Occipital lobe (tissue), 3 donors: ENCODE measurements around the gene TBC1D13. TPM values are rescaled to one million over a fixed set of nuclear protein-coding genes. Genes with fewer than 3 reads are reported as not detected.
"Not testable (repeated sequence)": the region's sequence is repeated elsewhere in the genome, so short reads cannot be mapped to it uniquely, and the experiment has no call there.

Experiments
- DNase-seq: peaks from one replicate; lab custom pipeline; 2025; lab: John Stamatoyannopoulos, UW
- small RNA-seq: library from RNA; depleted of rRNA; stranded (forward); fragments of <200 nt; gene quantifications from one replicate; pipeline ENCODE3, GENCODE V24; 2014
- total RNA-seq: library from RNA; depleted of rRNA; stranded (reverse); fragments of >200 nt; gene quantifications from one replicate; pipeline ENCODE4 v1.2.3, GENCODE V29; 2014

Gene TBC1D13
- total RNA-seq, 1 donor from 2014 or later = 7.5 TPM

DNA sequence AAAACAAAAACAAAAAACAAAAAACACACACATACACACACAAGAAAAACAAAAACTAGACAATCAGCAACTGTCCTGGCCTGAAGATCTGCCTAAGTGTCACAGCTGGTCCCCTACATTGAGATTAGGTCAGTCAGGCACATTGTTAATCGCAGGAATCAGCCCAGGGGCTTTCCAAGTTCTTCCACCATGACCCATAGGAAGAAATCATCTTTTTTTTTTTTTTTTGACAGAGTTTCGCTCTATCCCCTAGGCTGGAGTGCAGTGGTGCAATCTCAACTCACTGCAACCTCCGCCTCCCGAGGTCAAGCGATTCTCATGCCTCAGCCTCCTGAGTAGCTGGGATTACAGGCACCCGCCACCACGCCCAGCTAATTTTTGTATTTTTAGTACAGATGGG, 56.1 kb downstream of the TBC1D13 start:
- DNase-seq = not testable (repeated sequence)

DNA sequence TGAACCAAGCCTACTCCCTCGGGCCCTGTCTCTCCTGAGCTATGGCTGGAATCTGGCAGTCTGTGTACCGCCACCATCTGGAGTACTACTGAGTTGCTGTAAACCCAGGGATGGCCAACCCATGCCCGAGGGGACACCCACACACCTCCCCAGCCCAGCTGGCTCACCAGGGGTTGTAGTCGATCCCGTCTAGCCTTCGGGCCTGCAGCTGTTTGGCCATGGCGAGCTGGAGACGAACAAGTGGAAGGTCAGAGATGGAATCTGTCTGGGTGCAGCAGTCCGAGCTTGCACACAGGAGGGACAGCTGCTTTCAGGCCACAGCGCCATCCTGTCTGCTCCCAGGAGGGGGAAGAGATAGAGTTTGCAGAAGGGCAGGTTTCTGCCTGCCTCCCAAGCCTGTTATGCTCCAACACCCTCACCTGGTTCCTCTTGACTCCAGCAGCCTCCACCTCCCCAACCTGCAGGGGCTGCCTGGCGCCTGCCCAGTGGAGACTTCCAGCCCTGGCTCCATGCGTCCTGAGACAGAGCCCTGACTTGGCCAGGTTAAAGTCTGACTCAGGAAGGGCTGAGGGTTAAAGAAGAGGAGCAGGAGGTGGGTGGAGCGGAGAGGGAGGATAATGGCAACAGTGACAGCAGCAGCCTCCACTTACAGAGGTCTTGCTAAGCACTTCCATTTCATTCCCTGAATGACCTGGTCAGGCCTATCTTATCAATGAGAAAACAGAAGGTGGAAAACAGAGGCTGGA, 58.3 kb downstream of the TBC1D13 start:
- no peak for DNase-seq

DNA sequence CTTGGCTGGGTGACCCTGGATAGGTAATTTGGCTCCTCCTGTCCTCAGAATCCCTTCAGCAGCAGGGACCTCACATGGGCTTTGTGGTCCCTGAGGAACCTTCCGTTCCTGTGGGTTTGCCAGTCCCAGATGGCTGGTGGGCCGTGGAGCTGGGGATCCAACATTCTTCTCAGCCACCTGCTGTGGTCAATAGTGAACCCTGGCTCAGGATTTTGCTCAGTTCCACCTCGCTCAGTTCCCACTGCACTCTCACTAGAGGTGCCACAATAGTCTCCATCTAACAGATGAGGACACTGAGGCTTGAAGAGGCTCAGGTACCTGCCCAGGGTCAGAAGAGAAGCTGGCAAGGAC, 59.6 kb downstream of the TBC1D13 start:
- no peak for DNase-seq

DNA sequence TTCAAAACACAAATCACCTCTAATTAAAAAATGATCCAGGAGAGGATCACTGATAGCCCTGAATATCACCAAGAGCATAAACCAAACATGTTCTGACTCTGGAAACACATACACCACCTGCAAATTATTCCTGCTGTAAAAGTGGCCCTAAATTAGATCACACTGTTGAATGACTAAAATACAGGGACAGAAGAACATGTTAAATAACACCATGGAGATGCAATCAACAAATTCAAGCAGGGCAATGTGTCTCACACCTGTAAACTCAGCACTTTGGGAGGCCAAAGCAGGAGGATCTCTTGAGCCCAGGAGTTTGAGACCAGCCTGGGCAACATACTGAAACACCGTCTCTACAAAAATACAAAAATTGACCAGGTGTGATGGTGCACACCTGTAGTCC, 60.8 kb downstream of the TBC1D13 start:
- DNase-seq = no peak

DNA sequence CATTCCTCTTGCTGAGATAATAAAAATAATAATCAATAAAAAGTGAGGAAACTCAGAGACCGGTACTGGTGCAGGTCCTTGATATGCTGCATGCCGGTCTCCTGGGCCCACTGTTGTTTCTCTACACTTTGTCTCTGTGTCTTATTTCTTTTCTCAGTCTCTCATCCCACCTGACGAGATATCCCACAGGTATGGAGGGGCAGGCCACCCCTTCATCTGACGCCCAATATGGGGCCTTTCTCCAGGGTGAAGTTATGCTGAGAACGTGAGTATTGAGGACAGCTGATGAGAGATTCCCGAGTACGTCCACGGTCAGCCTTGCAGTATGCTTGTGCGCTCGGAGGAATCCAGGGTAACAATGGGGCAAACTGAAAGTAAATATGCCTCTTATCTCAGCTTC, 64.0 kb downstream of the TBC1D13 start:
- not testable (repeated sequence) for DNase-seq

DNA sequence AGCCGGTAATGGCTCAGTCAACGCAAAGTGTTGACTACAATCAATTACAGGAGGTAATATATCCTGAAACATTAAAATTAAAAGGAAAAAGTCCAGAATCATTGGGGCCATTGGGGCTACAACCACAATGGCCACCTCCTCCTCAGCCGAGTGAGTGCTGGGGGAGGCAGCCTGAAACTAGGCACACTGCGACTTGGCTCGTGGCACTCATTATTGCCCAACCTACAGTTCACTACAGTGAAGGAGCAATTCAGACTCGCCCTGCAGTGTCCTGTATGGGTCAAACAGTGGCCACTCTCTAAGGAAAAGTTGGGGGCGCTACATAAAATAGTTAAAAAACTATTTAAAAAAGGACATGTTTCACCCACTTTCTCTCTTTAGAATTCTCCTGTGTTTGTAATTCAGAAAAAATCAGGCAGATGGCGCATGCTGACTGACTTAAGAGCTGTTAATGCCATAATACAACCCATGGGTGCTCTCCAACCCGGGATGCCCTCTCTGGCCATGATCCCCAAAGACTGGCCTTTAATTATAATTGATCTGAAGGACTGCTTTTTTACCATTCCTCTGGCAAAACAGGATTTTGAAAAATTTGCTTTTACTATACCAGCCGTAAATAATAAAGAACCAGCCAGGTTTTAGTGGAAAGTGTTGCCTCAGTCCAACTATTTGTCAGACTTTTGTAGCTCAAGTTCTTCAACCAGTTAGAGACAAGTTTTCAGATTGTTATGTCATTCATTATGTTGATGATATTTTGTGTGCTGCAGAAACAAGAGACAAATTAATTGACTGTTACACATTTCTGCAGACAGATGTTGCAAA, 64.9 kb downstream of the TBC1D13 start:
- DNase-seq = not testable (repeated sequence)

DNA sequence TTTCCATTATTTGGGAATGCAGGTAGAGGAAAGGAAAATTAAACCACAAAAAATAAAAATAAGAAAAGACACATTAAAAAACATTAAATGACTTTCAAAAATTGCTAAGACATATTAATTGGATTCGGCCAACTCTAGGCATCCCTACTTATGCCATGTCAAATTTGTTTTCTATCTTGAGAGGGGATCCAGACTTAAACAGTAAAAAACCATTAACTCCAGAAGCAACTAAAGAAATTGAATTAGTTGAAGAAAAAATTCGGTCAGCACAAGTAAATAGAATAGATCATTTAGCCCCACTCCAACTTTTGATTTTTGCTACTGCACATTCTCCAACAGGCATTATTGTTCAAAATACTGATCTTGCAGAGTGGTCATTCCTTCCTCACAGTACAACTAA, 65.6 kb downstream of the TBC1D13 start:
- DNase-seq = not testable (repeated sequence)

DNA sequence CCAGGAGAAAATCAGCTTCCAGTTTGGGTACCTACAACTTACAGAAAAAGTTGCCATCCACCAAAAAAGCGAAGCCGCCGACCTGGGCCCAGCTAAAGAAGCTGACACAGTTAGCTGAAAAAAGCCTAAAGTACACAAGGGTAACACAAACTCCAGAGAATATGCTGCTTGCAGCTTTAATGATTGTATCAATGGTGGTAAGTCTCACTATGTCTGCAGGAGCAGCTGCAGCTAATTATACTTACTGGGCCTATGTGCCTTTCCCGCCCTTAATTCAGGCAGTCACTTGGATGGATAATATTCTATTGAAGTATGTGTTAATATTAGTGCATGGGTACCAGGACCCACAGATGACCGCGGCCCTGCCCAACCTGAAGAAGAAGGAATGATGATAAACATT, 67.4 kb downstream of the TBC1D13 start:
- DNase-seq = not testable (repeated sequence)

DNA sequence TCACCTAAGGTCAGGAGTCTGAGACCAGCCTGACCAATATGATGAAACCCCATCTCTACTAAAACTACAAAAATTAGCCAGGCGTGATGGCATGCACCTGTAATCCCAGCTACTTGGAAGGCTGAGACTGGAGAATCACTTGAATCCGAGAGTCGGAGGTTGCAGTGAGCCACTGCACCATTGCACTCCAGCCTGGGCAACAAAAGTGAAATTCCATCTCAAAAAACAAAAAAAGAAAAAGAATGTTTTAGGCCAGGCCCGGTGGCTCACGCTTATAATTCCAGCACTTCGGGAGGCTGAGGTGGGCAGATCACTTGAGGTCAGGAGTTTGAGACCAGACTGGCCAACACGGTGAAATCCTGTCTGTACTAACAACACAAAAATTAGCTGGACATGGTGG, 71.4 kb downstream of the TBC1D13 start:
- not testable (repeated sequence) for DNase-seq

Small RNA genes lying within 50 kb of the gene (small RNA-seq; reads per million reads assigned to genes)
- not detected for gene RF00017

Other genes with a start within 250 kb of the TBC1D13 start
- 914 TPM for gene SPTAN1, start 234.7 kb upstream of the TBC1D13 start, total RNA-seq
- gene DYNC2I2, start 130.4 kb upstream of the TBC1D13 start, total RNA-seq = 32.0 TPM
- gene SET, start 98.0 kb upstream of the TBC1D13 start, total RNA-seq = 849 TPM
- gene PKN3, start 84.8 kb upstream of the TBC1D13 start, total RNA-seq = 0.31 TPM
- gene ZDHHC12, start 63.1 kb upstream of the TBC1D13 start, total RNA-seq = 0.94 TPM
- 26.8 TPM for gene ZER1, start 15.3 kb upstream of the TBC1D13 start, total RNA-seq
- 21.1 TPM for gene ENDOG, start 31.2 kb downstream of the TBC1D13 start, total RNA-seq
- gene SPOUT1, start 42.5 kb downstream of the TBC1D13 start, total RNA-seq = 14.2 TPM
- gene KYAT1, start 94.7 kb downstream of the TBC1D13 start, total RNA-seq = 9.0 TPM
- gene LRRC8A, start 94.9 kb downstream of the TBC1D13 start, total RNA-seq = 20.4 TPM
- gene PHYHD1, start 133.7 kb downstream of the TBC1D13 start, total RNA-seq = 1.1 TPM
- 14.7 TPM for gene DOLK, start 160.3 kb downstream of the TBC1D13 start, total RNA-seq
- gene NUP188, start 160.4 kb downstream of the TBC1D13 start, total RNA-seq = 17.8 TPM
- gene SH3GLB2, start 241.1 kb downstream of the TBC1D13 start, total RNA-seq = 56.6 TPM
- gene MIGA2, start 249.4 kb downstream of the TBC1D13 start, total RNA-seq = 18.4 TPM